OCI-M1 (cell line): ENCODE results near the gene BDP1.
"Not testable (repeated sequence)": the region's sequence is repeated elsewhere in the genome, so short reads cannot be mapped to it uniquely, and the experiment has no call there.

ENCODE experiments used
- DNase-seq: peaks from one replicate; lab custom pipeline; 2025; lab: John Stamatoyannopoulos, UW

The BDP1 gene

GRCh38 chr5:71569748-71570509 is 114.5 kb downstream of the BDP1 start:
- DNase-seq = no peak

- not testable (repeated sequence) for DNase-seq
These were observed 116.4 kb downstream of the BDP1 start for GRCh38 chr5:71571811-71572210.

- no peak for DNase-seq
These were observed 118.1 kb downstream of the BDP1 start for GRCh38 chr5:71573591-71573990.

GRCh38 chr5:71575588-71575987 is 120.1 kb downstream of the BDP1 start:
- DNase-seq = not testable (repeated sequence)

GRCh38 chr5:71576241-71576640 is 120.8 kb downstream of the BDP1 start:
- DNase-seq = no peak

GRCh38 chr5:71577839-71578238 is 122.4 kb downstream of the BDP1 start:
- DNase-seq = not testable (repeated sequence)

GRCh38 chr5:71582945-71583584 is 127.6 kb downstream of the BDP1 start:
- DNase-seq = no peak

GRCh38 chr5:71586052-71586940 is 130.8 kb downstream of the BDP1 start:
- peak; percentile 96 for DNase-seq

GRCh38 chr5:71586941-71587765 is 131.7 kb downstream of the BDP1 start, which contains the start of gene MCCC2:
Gene MCCC2, plus strand, starts transcription at chr5:71587340. Its CDS starts 86 bp downstream, at chr5:71587426.
- DNase-seq = peak; percentile 97

- peak; percentile 59 for DNase-seq
These were observed 132.5 kb downstream of the BDP1 start for GRCh38 chr5:71587766-71588532.

- DNase-seq = no peak
These were observed 133.1 kb downstream of the BDP1 start for GRCh38 chr5:71588533-71588885.

GRCh38 chr5:71589903-71590302 is 134.5 kb downstream of the BDP1 start:
- no peak for DNase-seq

GRCh38 chr5:71591100-71591499 is 135.6 kb downstream of the BDP1 start:
- DNase-seq = no peak

GRCh38 chr5:71596169-71596568 is 140.7 kb downstream of the BDP1 start:
- no peak for DNase-seq

- DNase-seq = no peak
These were observed 141.6 kb downstream of the BDP1 start for GRCh38 chr5:71597001-71597400.

- DNase-seq = no peak
These were observed 145.3 kb downstream of the BDP1 start for GRCh38 chr5:71600783-71601182.

GRCh38 chr5:71601222-71602026 is 146.0 kb downstream of the BDP1 start:
- peak; percentile 72 for DNase-seq

- DNase-seq = not testable (repeated sequence)
These were observed 154.5 kb downstream of the BDP1 start for GRCh38 chr5:71609916-71610315.

- DNase-seq = no peak
These were observed 160.4 kb downstream of the BDP1 start for GRCh38 chr5:71615809-71616208.
